Cardiac fibroblast (primary cell): ENCODE measurements around the gene ATP13A1.

Experiments
- DNase-seq, 2 donors: peaks; one replicate each; pipeline versions ENCODE4 v3.0.0 to v3.0.0-alpha.2; 2010; ENCODE audit warnings: low read depth in 2 of 2
- H3K4me3 ChIP-seq, 2 donors: replicated peaks in 1 of 2; 1 replicate in 1 of 2; 2 replicates in 1 of 2; pipeline ENCODE4 v1.5.1; 2011; ENCODE audit warnings: low read depth in 2 of 2, low read length in 2 of 2, mild to moderate bottlenecking in 2 of 2, moderate library complexity in 1 of 2
- TF ChIP-seq, protein P1 (sequence below): IDR thresholded peaks from one replicate; pipeline ENCODE4 v1.5.1; 2011; ENCODE audit warnings: low read depth, mild to moderate bottlenecking, low read length, inconsistent platforms

ATP13A1 gene

GRCh38 chr19:19634516-19635312, 28.8 kb downstream of the ATP13A1 start:
- DNase-seq: no peak
- no peak overlapping the region for H3K4me3 ChIP-seq

GRCh38 chr19:19633711-19634515, 29.6 kb downstream of the ATP13A1 start:
- no peak overlapping the region for H3K4me3 ChIP-seq
- TF ChIP-seq, protein P1, sequence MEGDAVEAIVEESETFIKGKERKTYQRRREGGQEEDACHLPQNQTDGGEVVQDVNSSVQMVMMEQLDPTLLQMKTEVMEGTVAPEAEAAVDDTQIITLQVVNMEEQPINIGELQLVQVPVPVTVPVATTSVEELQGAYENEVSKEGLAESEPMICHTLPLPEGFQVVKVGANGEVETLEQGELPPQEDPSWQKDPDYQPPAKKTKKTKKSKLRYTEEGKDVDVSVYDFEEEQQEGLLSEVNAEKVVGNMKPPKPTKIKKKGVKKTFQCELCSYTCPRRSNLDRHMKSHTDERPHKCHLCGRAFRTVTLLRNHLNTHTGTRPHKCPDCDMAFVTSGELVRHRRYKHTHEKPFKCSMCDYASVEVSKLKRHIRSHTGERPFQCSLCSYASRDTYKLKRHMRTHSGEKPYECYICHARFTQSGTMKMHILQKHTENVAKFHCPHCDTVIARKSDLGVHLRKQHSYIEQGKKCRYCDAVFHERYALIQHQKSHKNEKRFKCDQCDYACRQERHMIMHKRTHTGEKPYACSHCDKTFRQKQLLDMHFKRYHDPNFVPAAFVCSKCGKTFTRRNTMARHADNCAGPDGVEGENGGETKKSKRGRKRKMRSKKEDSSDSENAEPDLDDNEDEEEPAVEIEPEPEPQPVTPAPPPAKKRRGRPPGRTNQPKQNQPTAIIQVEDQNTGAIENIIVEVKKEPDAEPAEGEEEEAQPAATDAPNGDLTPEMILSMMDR: no peak
- no peak for DNase-seq

More at GRCh38 chr19:19634516-19635312, 28.8 kb downstream of the ATP13A1 start:
- TF ChIP-seq, protein P1: no peak

DNA sequence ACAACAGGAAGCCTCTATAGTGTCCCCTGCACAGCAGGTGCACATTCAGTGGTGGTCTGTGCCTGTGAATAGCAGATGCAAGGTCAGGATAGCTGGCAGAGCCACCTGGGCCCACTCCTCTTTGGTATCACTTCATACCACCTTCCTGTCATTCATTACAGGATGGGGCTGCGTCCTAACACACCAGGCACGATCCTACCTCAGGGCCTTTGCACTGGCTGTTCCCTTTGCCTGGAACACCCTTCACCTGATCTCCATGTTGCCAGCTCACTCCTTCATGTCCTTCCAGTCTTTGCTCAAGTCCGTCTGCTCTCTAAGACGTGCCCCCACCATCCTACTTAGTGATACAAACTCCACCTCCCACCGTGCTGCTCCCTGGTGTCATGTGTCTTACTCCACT, 30.8 kb downstream of the ATP13A1 start:
- DNase-seq: no peak
- TF ChIP-seq, protein P1: no peak
- H3K4me3 ChIP-seq: no peak overlapping the region

- TF ChIP-seq, protein P1: no peak
- no peak overlapping the region for H3K4me3 ChIP-seq
- no peak for DNase-seq
These were observed 32.1 kb downstream of the ATP13A1 start for GRCh38 chr19:19631346-19631745.

DNA sequence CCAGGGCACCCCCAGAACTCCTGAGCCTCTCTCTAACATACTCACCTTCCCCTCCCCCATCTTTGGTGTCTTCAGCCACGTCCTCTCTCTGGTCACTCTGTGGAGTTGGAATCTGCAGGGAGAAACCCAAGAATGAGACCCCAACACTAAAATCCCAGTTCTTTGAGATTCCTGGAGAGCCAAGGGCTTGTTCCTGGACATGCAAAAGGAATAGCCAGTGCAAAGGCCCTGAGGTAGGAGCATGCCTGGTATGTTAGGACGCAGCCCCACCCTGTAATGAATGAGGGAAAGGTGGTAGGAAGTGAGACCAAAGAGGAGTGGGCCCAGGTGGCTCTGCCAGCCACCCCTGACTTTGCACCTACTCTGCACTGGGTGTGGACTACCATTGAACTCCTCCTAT, 33.0 kb downstream of the ATP13A1 start:
- TF ChIP-seq, protein P1: no peak
- no peak overlapping the region for H3K4me3 ChIP-seq
- no peak for DNase-seq

- DNase-seq: no peak
- H3K4me3 ChIP-seq: no peak overlapping the region
- TF ChIP-seq, protein P1: no peak
These were observed 33.4 kb downstream of the ATP13A1 start for GRCh38 chr19:19630062-19630414.
